GM12864 (cell line): ENCODE measurements around the gene COX7A2.

Experiments used
- DNase-seq: peaks from one replicate; pipeline ENCODE4 v3.0.0-alpha.2; 2011; ENCODE audit warnings: low read depth
- H3K4me3 ChIP-seq: 2 replicates; pipeline ENCODE4 v1.5.1; 2011; ENCODE audit warnings: mild to moderate bottlenecking, low read depth, low read length, control low read depth
- TF ChIP-seq, protein P1 (sequence below): IDR thresholded peaks from 2 replicates; pipeline ENCODE4 v1.5.1; 2011; ENCODE audit warnings: low read depth, mild to moderate bottlenecking, moderate library complexity, low read length, control low read depth, inconsistent platforms; ENCODE audit errors: missing control alignments

The COX7A2 gene

DNA sequence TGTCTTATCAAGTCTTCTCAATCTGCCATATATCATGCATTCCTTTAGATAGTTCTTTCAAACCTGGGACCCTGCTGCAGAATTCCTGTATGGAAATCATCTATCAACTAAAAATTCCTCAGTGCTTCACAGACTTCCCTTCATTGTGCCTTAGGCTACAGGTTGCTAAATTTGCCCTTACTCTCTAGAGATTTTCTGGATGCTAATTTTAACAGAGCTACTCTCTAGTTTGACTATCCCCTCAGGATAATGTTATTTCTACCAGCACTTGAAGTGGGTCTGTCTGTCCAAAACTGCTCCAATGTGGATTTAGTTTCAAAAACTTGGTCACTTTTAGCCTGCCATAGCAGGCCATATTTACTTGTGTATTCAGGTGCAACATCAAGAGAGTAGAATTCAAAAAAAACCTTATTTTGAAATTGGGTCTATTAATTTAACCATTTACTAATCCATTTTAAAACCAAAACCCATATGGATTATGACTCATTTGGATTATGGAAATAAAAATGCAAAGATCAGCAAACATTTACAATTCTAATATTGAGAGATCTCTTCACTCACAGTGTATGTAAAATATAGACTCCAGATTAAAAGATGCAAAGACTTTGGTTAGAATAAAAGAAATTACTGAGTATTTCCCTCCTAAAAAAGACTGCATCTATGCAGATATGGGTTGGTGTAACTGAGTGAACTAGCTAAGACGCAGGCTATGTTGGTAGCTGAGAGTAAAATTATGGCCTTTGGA is 13.9 kb upstream of the COX7A2 start:
- DNase-seq: no peak
- no peak overlapping the region for H3K4me3 ChIP-seq
- TF ChIP-seq, protein P1, sequence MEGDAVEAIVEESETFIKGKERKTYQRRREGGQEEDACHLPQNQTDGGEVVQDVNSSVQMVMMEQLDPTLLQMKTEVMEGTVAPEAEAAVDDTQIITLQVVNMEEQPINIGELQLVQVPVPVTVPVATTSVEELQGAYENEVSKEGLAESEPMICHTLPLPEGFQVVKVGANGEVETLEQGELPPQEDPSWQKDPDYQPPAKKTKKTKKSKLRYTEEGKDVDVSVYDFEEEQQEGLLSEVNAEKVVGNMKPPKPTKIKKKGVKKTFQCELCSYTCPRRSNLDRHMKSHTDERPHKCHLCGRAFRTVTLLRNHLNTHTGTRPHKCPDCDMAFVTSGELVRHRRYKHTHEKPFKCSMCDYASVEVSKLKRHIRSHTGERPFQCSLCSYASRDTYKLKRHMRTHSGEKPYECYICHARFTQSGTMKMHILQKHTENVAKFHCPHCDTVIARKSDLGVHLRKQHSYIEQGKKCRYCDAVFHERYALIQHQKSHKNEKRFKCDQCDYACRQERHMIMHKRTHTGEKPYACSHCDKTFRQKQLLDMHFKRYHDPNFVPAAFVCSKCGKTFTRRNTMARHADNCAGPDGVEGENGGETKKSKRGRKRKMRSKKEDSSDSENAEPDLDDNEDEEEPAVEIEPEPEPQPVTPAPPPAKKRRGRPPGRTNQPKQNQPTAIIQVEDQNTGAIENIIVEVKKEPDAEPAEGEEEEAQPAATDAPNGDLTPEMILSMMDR: no peak

GRCh38 chr6:75250552-75250951 is 7.0 kb upstream of the COX7A2 start:
- no peak overlapping the region for H3K4me3 ChIP-seq
- no peak for DNase-seq
- TF ChIP-seq, protein P1: no peak

DNA sequence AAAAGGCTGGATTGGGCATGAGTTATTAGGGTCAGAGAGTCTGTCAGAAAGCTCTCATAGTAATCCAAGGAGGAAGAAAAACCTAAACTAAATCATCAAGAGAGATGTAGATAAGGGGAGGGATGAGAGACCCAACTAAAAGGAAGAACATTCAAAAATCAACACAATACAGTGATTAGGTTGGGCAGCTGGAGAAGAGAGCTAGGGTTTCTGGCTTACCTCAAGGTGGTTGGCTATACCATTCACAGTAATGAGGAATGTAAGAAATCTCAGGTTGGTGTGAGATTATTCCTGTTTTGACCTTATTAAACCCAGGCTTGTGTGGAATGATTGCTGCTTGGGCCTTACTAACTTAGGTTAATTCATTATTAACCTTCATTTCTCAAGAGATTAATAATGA is 6.2 kb upstream of the COX7A2 start:
- TF ChIP-seq, protein P1: no peak
- no peak overlapping the region for H3K4me3 ChIP-seq
- no peak for DNase-seq

DNA sequence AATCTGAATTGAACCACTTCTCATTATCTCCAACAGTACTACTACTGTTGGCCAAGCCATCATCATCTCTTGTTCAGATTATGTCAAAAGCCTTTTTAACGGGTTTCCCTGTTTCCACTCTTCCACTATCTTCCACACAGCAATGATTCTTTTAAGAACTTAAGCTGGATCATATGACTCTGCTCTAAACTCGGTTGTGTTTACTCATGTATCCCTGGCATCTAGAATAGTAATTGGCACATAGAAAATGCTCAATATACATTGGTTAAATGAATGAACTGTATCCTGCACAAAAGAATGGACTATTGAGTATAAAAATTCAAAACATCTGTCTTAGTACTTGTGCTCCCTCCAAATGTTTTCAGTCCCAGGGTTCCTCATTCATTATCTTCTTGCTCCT is 2.8 kb upstream of the COX7A2 start:
- TF ChIP-seq, protein P1: no peak
- DNase-seq: no peak
- H3K4me3 ChIP-seq: no peak overlapping the region

DNA sequence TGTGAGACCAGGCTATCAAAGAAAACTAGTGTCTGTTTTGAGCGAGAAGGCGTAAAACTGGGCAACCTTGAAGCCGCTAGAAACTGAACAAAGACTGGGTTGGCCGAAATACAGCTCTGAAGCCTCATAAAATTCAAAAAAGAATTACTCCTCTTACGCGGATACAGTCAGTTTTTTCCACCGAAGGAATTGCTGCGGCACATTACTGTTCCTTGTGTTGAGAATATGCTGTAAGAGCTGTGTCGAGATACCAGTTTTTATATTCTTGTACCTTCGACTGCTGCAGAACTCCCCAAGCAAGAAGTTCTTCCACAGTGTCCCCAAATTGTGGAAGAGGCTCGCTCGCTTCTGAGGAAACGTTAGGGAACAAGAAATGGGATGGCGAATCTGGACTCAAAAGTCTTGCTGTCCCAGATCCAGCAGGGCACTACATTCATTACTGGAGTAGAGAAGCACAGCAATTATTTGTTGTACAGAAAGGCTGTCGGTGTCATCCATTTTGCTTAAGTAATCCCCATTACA is 523 bp upstream of the COX7A2 start:
- TF ChIP-seq, protein P1: no peak
- H3K4me3 ChIP-seq: peak overlapping the region; percentile 95
- no peak for DNase-seq

DNA sequence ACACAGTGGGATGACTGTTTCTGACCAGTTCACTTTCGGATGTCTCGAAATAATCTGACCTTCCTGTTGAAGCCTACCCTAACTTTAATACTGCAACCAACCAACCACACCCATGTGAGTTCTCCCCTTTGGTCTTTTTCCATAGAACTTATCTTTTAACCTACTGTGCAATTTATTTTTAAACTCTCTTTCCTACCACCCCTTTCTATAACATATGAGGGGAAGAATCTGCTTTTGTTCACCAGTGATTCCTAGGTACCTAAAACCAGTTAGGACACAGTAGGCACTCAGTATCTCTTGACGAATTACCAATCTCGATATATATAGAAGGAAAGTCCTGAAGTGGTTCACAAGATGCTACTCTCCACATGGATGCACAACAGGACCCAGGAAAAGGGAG is 7.0 kb downstream of the COX7A2 start:
- DNase-seq: no peak
- TF ChIP-seq, protein P1: no peak
- H3K4me3 ChIP-seq: no peak overlapping the region

GRCh38 chr6:75235271-75235670 is 8.3 kb downstream of the COX7A2 start:
- DNase-seq: no peak
- TF ChIP-seq, protein P1: no peak
- no peak overlapping the region for H3K4me3 ChIP-seq
